Heart left ventricle (tissue), 16 donors: ENCODE results near the gene CRYAB. TPM values are rescaled to one million over a fixed set of nuclear protein-coding genes. Genes with fewer than 3 reads are reported as not detected.

Experiments
- ATAC-seq, 4 donors: fragments of 200-7000 bp; cut with Tn5 transposase; one replicate each; pipeline ENCODE4 v1.9.1; 2020 to 2022; ENCODE audit warnings: moderate library complexity in 4 of 4, mild to moderate bottlenecking in 3 of 4, moderate number of reproducible peaks in 1 of 4
- DNase-seq, 5 donors: peaks; one replicate each; pipeline ENCODE4 v3.0.0-alpha.2; 2020
- H3K27ac ChIP-seq, 12 donors: fragments of 200-600 bp; sonication (generic) in 4 of 12; one replicate each; pipeline versions ENCODE4 v1.5.0 to v1.8.0; 2016 to 2022; ENCODE audit warnings: mild to moderate bottlenecking in 2 of 12
- H3K27me3 ChIP-seq, 9 donors: fragments of 200-600 bp; sonication (generic) in 2 of 9; one replicate each; pipeline versions ENCODE4 v1.5.1 to v1.8.0; 2016 to 2022; ENCODE audit warnings: mild to moderate bottlenecking in 3 of 9
- H3K36me3 ChIP-seq, 9 donors: fragments of 200-600 bp; sonication (generic) in 2 of 9; one replicate each; pipeline versions ENCODE4 v1.5.0 to v1.8.0; 2018 to 2022; ENCODE audit warnings: mild to moderate bottlenecking in 2 of 9
- H3K4me1 ChIP-seq, 12 donors: fragments of 200-600 bp; sonication (generic) in 4 of 12; one replicate each; pipeline versions ENCODE4 v1.5.0 to v1.8.0; 2016 to 2022; ENCODE audit warnings: mild to moderate bottlenecking in 3 of 12
- H3K4me3 ChIP-seq, 12 donors: fragments of 200-600 bp; sonication (generic) in 4 of 12; one replicate each; pipeline versions ENCODE4 v1.5.0 to v1.8.0; 2017 to 2022; ENCODE audit warnings: mild to moderate bottlenecking in 9 of 12, moderate library complexity in 4 of 12
- H3K9me3 ChIP-seq, 12 donors: fragments of 200-600 bp; sonication (generic) in 4 of 12; one replicate each; pipeline versions ENCODE4 v1.5.0 to v1.8.0; 2016 to 2022; ENCODE audit warnings: mild to moderate bottlenecking in 1 of 12
- POLR2A ChIP-seq, 2 donors: fragments of 450-650 bp; IDR thresholded peaks; one replicate each; pipeline ENCODE4 v1.6.1; 2017; ENCODE audit warnings: antibody characterized with exemption in 2 of 2, mild to moderate bottlenecking in 2 of 2, moderate library complexity in 2 of 2
- WGBS, 4 donors: extraction: QIAGEN DNeasy Blood & Tissue Kit in 2 of 4; methylation state at CpG; one replicate each; pipeline versions ENCODE4 v1.1.5 to v1.1.7; 2013 to 2018; 5-methylcytosine and 5-hydroxymethylcytosine counted together
- intact Hi-C, 10 donors: fragments of 100-400 bp; cut with DNase I; formaldehyde crosslinking; loops; one replicate each; pipeline versions ENCODE4 v1.11.1 to v1.14.2; 2022
- polyA plus RNA-seq, 2 donors: library from polyadenylated mRNA; stranded (reverse); fragments of 200-250 nt; gene quantifications; one replicate each; pipeline ENCODE4 v1.2.3, GENCODE V29; 2013
- total RNA-seq, 9 donors: library from RNA; depleted of rRNA in 2 of 9; stranded (reverse); fragments of >200 nt in 2 of 9; fragmentation: NEBNext Ultra II Directional in 3 of 9; extraction: Animal tissue kit (Norgen Biotek cat#: 25700) in 3 of 9; gene quantifications; one replicate each; pipeline versions ENCODE4 v1.1.0 to v1.2.4, GENCODE V29; 2016 to 2023
- TF ChIP-seq, protein P1 (sequence below), 12 donors: fragments of 200-600 bp; sonication (generic) in 4 of 12; IDR thresholded peaks; one replicate each; pipeline versions ENCODE4 v1.5.0 to v1.8.0; 2018 to 2022; ENCODE audit warnings: antibody characterized with exemption in 12 of 12, mild to moderate bottlenecking in 5 of 12
- donor health status: ischemic (EF 13 %, LVEDD 7.1; RV severe dilation, severe dysfunction).
- donor health status: healthy with polysubstance abuse.
- donor health status: DM: no; HTN: yes; CAD: no.
- donor health status: DM: no; HTN: no; CAD: no.
- donor health status: ischemic (EF 25% LVEDD 6.9; RV normal size, moderate dysfunction).
- donor health status: ischemic (EF 25% LVEDD 5.7; RV mildly dilated, moderate dysfunction).
- donor health status: healthy.
- donor health status: DM: yes; HTN: yes; CAD: no.
- donor health status: ischemic (EF 35%, LVEDD 5.7; RV mildly dilated, moderate dysfunction).
- donor health status: nonischemic (EF 11% LVEDD 7.7; RV severe dilation, severe dysfunction).
- donor health status: DM: yes; HTN: yes; CAD: no.
- donor health status: PGD.
- donor health status: ischemic (EF 29% LVEDD 5.4; RV normal size, mild dysfunction).
- donor health status: nonischemic (EF 23%, LVEDD 6.1; RV moderate dilation, normal function).

Gene CRYAB
- total and polyA plus RNA-seq, 11 donors: 4,504 to 20,720 (median 8,477) TPM

DNA sequence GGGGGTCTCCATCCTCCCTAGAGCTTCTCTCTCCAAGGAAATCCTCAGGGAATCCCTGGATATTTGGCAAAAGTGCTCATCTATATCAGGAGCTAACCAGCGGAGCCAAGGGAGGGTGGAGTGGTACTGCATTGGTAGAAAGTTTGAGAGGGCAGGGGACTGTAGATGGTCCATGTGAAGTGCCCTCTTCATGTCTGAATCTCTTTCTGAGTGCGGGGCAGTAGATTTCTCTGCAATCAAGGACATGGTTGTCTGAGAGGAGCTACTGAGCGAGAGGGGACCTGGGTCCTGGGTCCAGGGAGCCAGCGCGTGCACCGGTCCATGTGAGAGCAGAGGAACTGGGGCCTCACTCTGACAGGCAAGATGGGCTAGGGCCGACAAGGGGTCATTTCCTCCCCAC is 26.3 kb upstream of the CRYAB start:
- Histone ChIP-seq H3K27ac (peak overlapping the region in 11 of 12 donors; percentile 45 to 86 (median 75)), H3K4me3 (peak overlapping the region in 11 of 12 donors; percentile 63 to 85 (median 73)), H3K9me3 (no peaks in the 10 kb centered on the region), H3K4me1 (peaks cover 0 to 65% (median 36%) of the 10 kb centered on the region in 12 donors), H3K27me3 (no peaks in the 10 kb centered on the region), H3K36me3 (no peaks in the 10 kb centered on the region)
- intact Hi-C loops: loop anchor here in 9 of 10 donors (2.0 to 10.0 kb wide), 5 partner anchors 39 to 347 kb away; partner anchors contain the start of genes NKAPD1 (in 1 of the 9), PIH1D2 (in 1 of the 9), SDHD (in 1 of the 9) and TIMM8B (in 1 of the 9)
- no peak for DNase-seq
- no peak for TF ChIP-seq POLR2A (IDR thresholded peaks at IDR 0.05)
- TF ChIP-seq, protein P1, sequence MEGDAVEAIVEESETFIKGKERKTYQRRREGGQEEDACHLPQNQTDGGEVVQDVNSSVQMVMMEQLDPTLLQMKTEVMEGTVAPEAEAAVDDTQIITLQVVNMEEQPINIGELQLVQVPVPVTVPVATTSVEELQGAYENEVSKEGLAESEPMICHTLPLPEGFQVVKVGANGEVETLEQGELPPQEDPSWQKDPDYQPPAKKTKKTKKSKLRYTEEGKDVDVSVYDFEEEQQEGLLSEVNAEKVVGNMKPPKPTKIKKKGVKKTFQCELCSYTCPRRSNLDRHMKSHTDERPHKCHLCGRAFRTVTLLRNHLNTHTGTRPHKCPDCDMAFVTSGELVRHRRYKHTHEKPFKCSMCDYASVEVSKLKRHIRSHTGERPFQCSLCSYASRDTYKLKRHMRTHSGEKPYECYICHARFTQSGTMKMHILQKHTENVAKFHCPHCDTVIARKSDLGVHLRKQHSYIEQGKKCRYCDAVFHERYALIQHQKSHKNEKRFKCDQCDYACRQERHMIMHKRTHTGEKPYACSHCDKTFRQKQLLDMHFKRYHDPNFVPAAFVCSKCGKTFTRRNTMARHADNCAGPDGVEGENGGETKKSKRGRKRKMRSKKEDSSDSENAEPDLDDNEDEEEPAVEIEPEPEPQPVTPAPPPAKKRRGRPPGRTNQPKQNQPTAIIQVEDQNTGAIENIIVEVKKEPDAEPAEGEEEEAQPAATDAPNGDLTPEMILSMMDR (IDR thresholded peaks at IDR 0.05): no peak
- ATAC-seq: peak in 1 of 4 donors; percentile 6
- 53 to 61% (median 56%) methylated on average over 7 of the region's 7 CpGs for WGBS, 4 donors

DNA sequence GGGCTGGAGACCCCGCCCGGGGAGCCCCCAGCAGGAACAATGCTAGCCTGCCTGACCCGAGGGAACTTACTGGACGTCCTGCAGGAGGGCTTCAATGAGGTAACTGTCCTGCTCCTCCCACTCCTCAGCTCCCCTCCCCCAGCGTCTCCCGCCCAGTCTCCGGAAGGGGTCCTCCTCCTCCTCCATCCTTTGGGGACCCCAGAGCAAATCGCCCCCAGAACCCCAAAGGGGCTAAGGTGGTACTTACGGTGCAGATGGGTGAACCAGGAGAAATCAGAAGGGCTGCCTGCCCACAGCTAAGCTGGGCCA is 25.8 kb upstream of the CRYAB start:
- Histone ChIP-seq H3K4me3 (peak overlapping the region; percentile 24 to 85 (median 72)), H3K36me3 (no peaks in the 10 kb centered on the region), H3K27ac (peak overlapping the region; percentile 42 to 86 (median 73)), H3K27me3 (no peaks in the 10 kb centered on the region), H3K9me3 (no peaks in the 10 kb centered on the region), H3K4me1 (peaks cover 0 to 61% (median 35%) of the 10 kb centered on the region in 12 donors)
- 3 to 11% (median 7%) methylated on average over 8 to 9 of the region's 9 CpGs for WGBS, 4 donors
- no peak for TF ChIP-seq POLR2A (IDR thresholded peaks at IDR 0.05)
- TF ChIP-seq, protein P1 (IDR thresholded peaks at IDR 0.05): no peak
- ATAC-seq (no peak), DNase-seq (no peak)
- intact Hi-C loops: loop anchor here in 8 of 10 donors (5.0 to 10.0 kb wide), 4 partner anchors 40 to 347 kb away; partner anchors contain the start of genes NKAPD1 (in 1 of the 8), PIH1D2 (in 1 of the 8), SDHD (in 1 of the 8) and TIMM8B (in 1 of the 8)

DNA sequence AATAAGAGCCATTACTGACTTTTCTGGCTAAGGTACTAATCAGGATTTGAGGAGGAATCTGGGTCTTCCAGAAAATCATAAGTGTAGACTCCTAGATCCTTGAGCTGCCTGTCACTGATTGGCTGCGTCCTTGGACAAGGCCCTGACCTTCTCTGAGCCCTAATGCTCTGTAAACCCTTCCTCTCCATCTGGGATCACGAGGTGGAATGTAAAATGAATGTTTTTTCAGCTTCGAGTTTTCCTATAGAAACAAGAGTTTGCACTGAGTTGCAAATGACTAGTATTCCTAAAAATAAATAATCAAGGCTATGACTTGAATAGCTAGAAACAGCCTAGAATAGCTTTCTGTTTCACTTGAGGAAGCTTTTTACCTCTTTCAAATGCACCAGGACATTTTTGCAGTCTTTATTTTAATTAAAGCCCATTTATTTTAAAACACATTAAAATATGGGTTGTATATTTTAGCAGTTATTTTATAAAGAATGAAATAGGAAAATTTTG is 24.5 kb upstream of the CRYAB start:
- WGBS, 4 donors: 29 to 52% (median 43%) methylated on average over 3 of the region's 3 CpGs
- TF ChIP-seq, protein P1 (IDR thresholded peaks at IDR 0.05): no peak
- no peak for TF ChIP-seq POLR2A (IDR thresholded peaks at IDR 0.05)
- peaks cover 0 to 59% (median 36%) of the 10 kb centered on the region in 12 donors for H3K4me1 ChIP-seq
- H3K36me3 ChIP-seq: no peaks in the 10 kb centered on the region
- H3K27me3 ChIP-seq: no peaks in the 10 kb centered on the region
- peak overlapping the region in 8 of 12 donors; percentile 63 to 85 (median 73) for H3K4me3 ChIP-seq
- peak overlapping the region in 10 of 12 donors; percentile 44 to 86 (median 70) for H3K27ac ChIP-seq
- intact Hi-C loops: loop anchor here in 8 of 10 donors (5.0 to 10.0 kb wide), 4 partner anchors 41 to 349 kb away; partner anchors contain the start of genes NKAPD1 (in 1 of the 8), PIH1D2 (in 1 of the 8), SDHD (in 1 of the 8) and TIMM8B (in 1 of the 8)
- no peak for DNase-seq
- ATAC-seq: no peak
- no peaks in the 10 kb centered on the region for H3K9me3 ChIP-seq

DNA sequence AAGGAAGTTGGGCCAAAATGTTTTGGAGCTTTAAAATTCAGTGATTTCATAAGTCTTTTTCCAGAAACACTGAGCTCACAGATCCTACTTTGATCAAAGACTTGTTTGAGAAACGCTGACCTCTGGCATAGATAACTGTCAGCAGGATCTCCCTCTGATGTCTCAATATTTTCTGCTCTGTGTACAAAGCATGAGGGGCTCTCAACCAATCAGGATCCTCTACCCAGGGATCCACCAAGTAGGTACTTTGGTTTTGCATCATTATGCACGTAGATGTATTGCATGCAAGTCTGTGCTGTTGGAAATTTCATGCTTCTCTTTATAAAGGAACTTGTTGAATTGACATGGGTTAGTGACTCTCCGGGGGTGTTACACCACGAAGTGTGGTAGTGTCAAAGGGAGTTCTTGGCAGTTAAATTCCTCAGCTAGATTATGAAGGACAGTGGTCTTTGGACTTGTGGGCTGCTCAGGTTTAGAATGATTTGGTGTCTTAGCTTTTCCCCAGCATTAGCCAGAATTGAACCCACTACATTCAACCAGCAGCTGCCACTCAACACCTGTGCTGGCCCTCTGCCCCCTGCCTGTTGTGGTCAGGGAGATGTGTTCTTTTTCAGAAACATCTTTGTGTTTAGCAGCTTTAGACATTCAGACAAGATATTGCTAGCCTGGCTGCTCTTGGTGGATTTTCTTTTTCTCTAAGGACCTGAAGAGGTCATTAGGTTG is 23.9 kb upstream of the CRYAB start:
- WGBS, 4 donors: 51 to 63% (median 60%) methylated on average over 4 of the region's 4 CpGs
- DNase-seq: peak in 1 of 5 donors; percentile 0
- ATAC-seq: no peak
- no peaks in the 10 kb centered on the region for H3K36me3 ChIP-seq
- peak overlapping the region in 10 of 12 donors; percentile 44 to 86 (median 70) for H3K27ac ChIP-seq
- TF ChIP-seq POLR2A (IDR thresholded peaks at IDR 0.05): no peak
- TF ChIP-seq, protein P1 (IDR thresholded peaks at IDR 0.05): no peak
- no peaks in the 10 kb centered on the region for H3K9me3 ChIP-seq
- peak overlapping the region in 1 of 12 donors; percentile 73 for H3K4me3 ChIP-seq
- intact Hi-C loops: loop anchor here in 8 of 10 donors (5.0 to 10.0 kb wide), 4 partner anchors 42 to 349 kb away; partner anchors contain the start of genes NKAPD1 (in 1 of the 8), PIH1D2 (in 1 of the 8), SDHD (in 1 of the 8) and TIMM8B (in 1 of the 8)
- no peaks in the 10 kb centered on the region for H3K27me3 ChIP-seq
- peaks cover 0 to 55% (median 36%) of the 10 kb centered on the region in 12 donors for H3K4me1 ChIP-seq
